Measurements from ENCODE around the gene RPS16. TPM values are rescaled to one million over a fixed set of nuclear protein-coding genes. Genes with fewer than 3 reads are reported as not detected.

RPS16 gene
- total and polyA plus RNA-seq, 12 donors: 936 to 3,280 (median 1,424) TPM

- intact Hi-C loops (cut with DNase I): loop anchor here in 7 of 10 donors (5.0 to 10.0 kb wide), 3 partner anchors 60 to 1067 kb away; partner anchors contain the start of genes EID2B (in 6 of the 7) and FAM98C (in 1 of the 7)
- H3K9me3 ChIP-seq: no peaks in the 10 kb centered on the region
- H3K4me1 ChIP-seq: peaks cover 0 to 7% (median 0%) of the 10 kb centered on the region in 9 donors
- 87 to 91% methylated on average over 8 of the region's 8 CpGs for WGBS, 2 donors
- TF ChIP-seq, protein P1, sequence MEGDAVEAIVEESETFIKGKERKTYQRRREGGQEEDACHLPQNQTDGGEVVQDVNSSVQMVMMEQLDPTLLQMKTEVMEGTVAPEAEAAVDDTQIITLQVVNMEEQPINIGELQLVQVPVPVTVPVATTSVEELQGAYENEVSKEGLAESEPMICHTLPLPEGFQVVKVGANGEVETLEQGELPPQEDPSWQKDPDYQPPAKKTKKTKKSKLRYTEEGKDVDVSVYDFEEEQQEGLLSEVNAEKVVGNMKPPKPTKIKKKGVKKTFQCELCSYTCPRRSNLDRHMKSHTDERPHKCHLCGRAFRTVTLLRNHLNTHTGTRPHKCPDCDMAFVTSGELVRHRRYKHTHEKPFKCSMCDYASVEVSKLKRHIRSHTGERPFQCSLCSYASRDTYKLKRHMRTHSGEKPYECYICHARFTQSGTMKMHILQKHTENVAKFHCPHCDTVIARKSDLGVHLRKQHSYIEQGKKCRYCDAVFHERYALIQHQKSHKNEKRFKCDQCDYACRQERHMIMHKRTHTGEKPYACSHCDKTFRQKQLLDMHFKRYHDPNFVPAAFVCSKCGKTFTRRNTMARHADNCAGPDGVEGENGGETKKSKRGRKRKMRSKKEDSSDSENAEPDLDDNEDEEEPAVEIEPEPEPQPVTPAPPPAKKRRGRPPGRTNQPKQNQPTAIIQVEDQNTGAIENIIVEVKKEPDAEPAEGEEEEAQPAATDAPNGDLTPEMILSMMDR (IDR thresholded peaks at IDR 0.05): no peak
- DNase-seq (no peak), ATAC-seq (no peak)
- no peak overlapping the region for H3K4me3 ChIP-seq
- H3K27me3 ChIP-seq: no peaks in the 10 kb centered on the region
- peaks cover 0 to 99% (median 88%) of the 10 kb centered on the region in 9 donors for H3K36me3 ChIP-seq
- H3K27ac ChIP-seq: no peak overlapping the region
Observed at GRCh38 chr19:39471756-39472536, 36.2 kb upstream of the RPS16 start.

GRCh38 chr19:39470724-39471339 lies 35.1 kb upstream of the RPS16 start:
- no peaks in the 10 kb centered on the region for H3K27me3 ChIP-seq
- no peak overlapping the region for H3K27ac ChIP-seq
- 84 to 92% methylated on average over 7 of the region's 7 CpGs for WGBS, 2 donors
- peaks cover 0 to 4% (median 0%) of the 10 kb centered on the region in 9 donors for H3K4me1 ChIP-seq
- DNase-seq (no peak), ATAC-seq (no peak)
- intact Hi-C loops (cut with DNase I): loop anchor here in 7 of 10 donors (5.0 to 10.0 kb wide), 3 partner anchors 61 to 1066 kb away; partner anchors contain the start of genes EID2B (in 6 of the 7) and FAM98C (in 1 of the 7)
- TF ChIP-seq, protein P1 (IDR thresholded peaks at IDR 0.05): no peak
- H3K36me3 ChIP-seq: peaks cover 0 to 100% (median 94%) of the 10 kb centered on the region in 9 donors
- H3K9me3 ChIP-seq: no peaks in the 10 kb centered on the region
- H3K4me3 ChIP-seq: no peak overlapping the region

DNA sequence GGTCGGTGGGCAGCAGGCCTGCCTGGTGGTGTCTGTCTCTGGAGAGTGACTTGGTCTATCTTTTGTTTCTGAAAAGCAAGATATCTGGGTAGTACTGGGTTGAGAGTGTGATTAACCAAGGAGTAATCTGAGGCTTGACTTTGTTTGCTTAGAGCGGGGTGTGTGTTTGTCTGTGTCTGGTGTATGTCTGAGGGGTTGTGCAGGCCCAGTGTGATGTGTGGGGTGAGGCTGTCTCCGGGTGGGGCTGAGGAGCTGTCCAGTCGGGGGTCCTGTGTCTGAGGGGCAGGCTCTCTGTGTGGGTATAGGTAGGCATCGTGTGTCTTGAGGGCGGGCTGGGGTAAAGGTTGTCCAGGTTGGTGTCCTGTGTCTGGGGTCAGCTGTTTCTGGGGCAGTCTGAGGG lies 33.8 kb upstream of the RPS16 start:
- no peaks in the 10 kb centered on the region for H3K9me3 ChIP-seq
- WGBS, 2 donors: 90 to 94% methylated on average over 6 of the region's 6 CpGs
- DNase-seq: no peak
- no peak overlapping the region for H3K4me3 ChIP-seq
- H3K27ac ChIP-seq: no peak overlapping the region
- H3K4me1 ChIP-seq: no peaks in the 10 kb centered on the region
- TF ChIP-seq, protein P1 (IDR thresholded peaks at IDR 0.05): no peak
- no peak for ATAC-seq
- H3K27me3 ChIP-seq: no peaks in the 10 kb centered on the region
- H3K36me3 ChIP-seq: peaks cover 3 to 100% (median 96%) of the 10 kb centered on the region in 9 donors
- intact Hi-C loops (cut with DNase I): no loop called here

- H3K4me1 ChIP-seq: no peaks in the 10 kb centered on the region
- WGBS, 2 donors: 91% methylated on average over 11 of the region's 11 CpGs
- intact Hi-C loops (cut with DNase I): no loop called here
- DNase-seq (no peak), ATAC-seq (no peak)
- H3K9me3 ChIP-seq: no peaks in the 10 kb centered on the region
- H3K4me3 ChIP-seq: no peak overlapping the region
- TF ChIP-seq, protein P1 (IDR thresholded peaks at IDR 0.05): no peak
- H3K27ac ChIP-seq: no peak overlapping the region
- H3K36me3 ChIP-seq: peaks cover 3 to 100% (median 96%) of the 10 kb centered on the region in 9 donors
- H3K27me3 ChIP-seq: no peaks in the 10 kb centered on the region
Observed at GRCh38 chr19:39469036-39469435, 33.3 kb upstream of the RPS16 start.

Data from heart right ventricle (tissue), 16 donors.